ENCODE measurements around the gene SSUH2.

SSUH2 gene

DNA sequence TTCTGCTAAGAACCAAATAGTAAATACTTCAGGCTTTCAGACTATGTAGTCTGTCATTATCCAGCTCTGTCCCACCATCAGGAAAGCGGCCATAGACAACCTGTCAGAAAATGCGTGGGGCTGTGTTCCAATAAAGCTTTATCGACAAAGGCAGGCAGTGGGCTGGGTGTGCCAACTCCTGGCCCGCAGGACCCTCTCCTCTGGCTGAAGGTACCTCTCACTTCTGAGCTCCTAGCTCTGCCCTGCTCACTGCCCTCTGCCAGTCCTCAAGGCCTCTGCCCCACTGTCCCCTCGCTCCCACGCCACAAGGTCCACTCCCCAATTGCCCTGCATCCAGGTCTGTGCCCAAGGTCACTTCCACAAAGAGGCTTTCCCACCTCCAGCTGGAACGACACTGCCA, 20.0 kb downstream of the SSUH2 start:
- Histone ChIP-seq H3K14ac (ENCODE audit: low read length) (no peak overlapping the region), H2BK120ac (ENCODE audit: insufficient read depth, low read length, poor library complexity) (no peak overlapping the region), H3K9me3 (ENCODE audit: insufficient read depth, low read depth, low read length) (peaks cover 2% of the 10 kb centered on the region), H2BK5ac (ENCODE audit: low read depth, low read length, poor library complexity) (no peak overlapping the region), H2BK12ac (ENCODE audit: low read length) (no peak overlapping the region), H3K79me1 (ENCODE audit: low read length) (no peaks in the 10 kb centered on the region), H2AK5ac (ENCODE audit: low read length) (no peak overlapping the region), H3K27ac (ENCODE audit: low read depth, low read length) (no peak overlapping the region), H3K9ac (ENCODE audit: low read length) (no peak overlapping the region), H2AFZ (ENCODE audit: insufficient read depth, low read length, poor library complexity) (no peak overlapping the region), H3K79me2 (ENCODE audit: control insufficient read depth, insufficient read depth, low read length, poor library complexity) (no peaks in the 10 kb centered on the region), H3K18ac (ENCODE audit: low read length) (no peak overlapping the region), H3K4me1 (ENCODE audit: control insufficient read depth in 1 of 2, insufficient read depth in 2 of 2, low read length in 2 of 2) (peaks cover 3 to 5% of the 10 kb centered on the region in 2 experiments), H3K4me2 (ENCODE audit: low read length) (no peak overlapping the region), H3K4ac (ENCODE audit: low read depth, low read length) (no peak overlapping the region), H3K27me3 (ENCODE audit: insufficient read depth, low read length) (no peaks in the 10 kb centered on the region), H3K36me3 (ENCODE audit: control insufficient read depth in 1 of 2, insufficient read depth in 2 of 2, low read length in 2 of 2) (no peaks in the 10 kb centered on the region), H4K8ac (ENCODE audit: low read depth, low read length) (no peak overlapping the region), H3K4me3 (ENCODE audit: low read depth, low read length) (no peak overlapping the region), H3K23ac (ENCODE audit: low read length) (no peak overlapping the region), H4K12ac (ENCODE audit: low read depth, low read length) (no peak overlapping the region), H4K91ac (ENCODE audit: low read depth, low read length) (no peak overlapping the region)
- no CpG with 5 or more reads among the region's 7 CpGs for WGBS (ENCODE audit: extremely low coverage, insufficient coverage, insufficient read length)
- no peak for DNase-seq

DNA sequence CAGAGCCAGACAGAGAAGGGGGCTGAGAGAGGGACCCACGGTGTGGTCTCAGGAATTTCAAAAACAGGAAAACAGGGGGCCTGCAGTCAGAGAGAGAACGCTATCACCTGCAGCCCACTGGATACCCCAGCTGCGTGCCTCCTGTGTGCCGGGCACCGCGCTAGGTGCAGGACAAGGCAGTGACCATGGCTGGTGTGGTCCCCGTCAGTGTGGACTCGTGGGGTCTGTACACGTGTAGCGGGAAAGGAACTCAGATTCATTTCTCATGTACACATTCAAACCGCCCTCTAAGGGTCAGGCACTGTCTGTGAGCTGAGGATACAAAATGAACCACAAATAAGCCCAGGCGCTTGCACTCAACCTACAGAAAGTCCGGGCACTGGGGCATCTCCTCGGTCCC, 20.9 kb downstream of the SSUH2 start:
- Histone ChIP-seq H4K12ac (ENCODE audit: low read depth, low read length) (no peak overlapping the region), H3K79me1 (ENCODE audit: low read length) (no peaks in the 10 kb centered on the region), H3K18ac (ENCODE audit: low read length) (no peak overlapping the region), H2BK12ac (ENCODE audit: low read length) (no peak overlapping the region), H3K4me1 (ENCODE audit: control insufficient read depth in 1 of 2, insufficient read depth in 2 of 2, low read length in 2 of 2) (peaks cover 3 to 5% of the 10 kb centered on the region in 2 experiments), H3K79me2 (ENCODE audit: control insufficient read depth, insufficient read depth, low read length, poor library complexity) (no peaks in the 10 kb centered on the region), H2BK120ac (ENCODE audit: insufficient read depth, low read length, poor library complexity) (no peak overlapping the region), H3K4ac (ENCODE audit: low read depth, low read length) (no peak overlapping the region), H3K4me3 (ENCODE audit: low read depth, low read length) (no peak overlapping the region), H2AFZ (ENCODE audit: insufficient read depth, low read length, poor library complexity) (no peak overlapping the region), H2AK5ac (ENCODE audit: low read length) (no peak overlapping the region), H3K27me3 (ENCODE audit: insufficient read depth, low read length) (no peaks in the 10 kb centered on the region), H3K23ac (ENCODE audit: low read length) (no peak overlapping the region), H3K14ac (ENCODE audit: low read length) (no peak overlapping the region), H3K9me3 (ENCODE audit: insufficient read depth, low read depth, low read length) (peaks cover 2% of the 10 kb centered on the region), H3K9ac (ENCODE audit: low read length) (no peak overlapping the region), H2BK5ac (ENCODE audit: low read depth, low read length, poor library complexity) (no peak overlapping the region), H3K36me3 (ENCODE audit: control insufficient read depth in 1 of 2, insufficient read depth in 2 of 2, low read length in 2 of 2) (no peaks in the 10 kb centered on the region), H4K8ac (ENCODE audit: low read depth, low read length) (no peak overlapping the region), H4K91ac (ENCODE audit: low read depth, low read length) (no peak overlapping the region), H3K27ac (ENCODE audit: low read depth, low read length) (no peak overlapping the region), H3K4me2 (ENCODE audit: low read length) (no peak overlapping the region)
- no peak for DNase-seq
- no CpG with 5 or more reads among the region's 14 CpGs for WGBS (ENCODE audit: extremely low coverage, insufficient coverage, insufficient read length)

DNA sequence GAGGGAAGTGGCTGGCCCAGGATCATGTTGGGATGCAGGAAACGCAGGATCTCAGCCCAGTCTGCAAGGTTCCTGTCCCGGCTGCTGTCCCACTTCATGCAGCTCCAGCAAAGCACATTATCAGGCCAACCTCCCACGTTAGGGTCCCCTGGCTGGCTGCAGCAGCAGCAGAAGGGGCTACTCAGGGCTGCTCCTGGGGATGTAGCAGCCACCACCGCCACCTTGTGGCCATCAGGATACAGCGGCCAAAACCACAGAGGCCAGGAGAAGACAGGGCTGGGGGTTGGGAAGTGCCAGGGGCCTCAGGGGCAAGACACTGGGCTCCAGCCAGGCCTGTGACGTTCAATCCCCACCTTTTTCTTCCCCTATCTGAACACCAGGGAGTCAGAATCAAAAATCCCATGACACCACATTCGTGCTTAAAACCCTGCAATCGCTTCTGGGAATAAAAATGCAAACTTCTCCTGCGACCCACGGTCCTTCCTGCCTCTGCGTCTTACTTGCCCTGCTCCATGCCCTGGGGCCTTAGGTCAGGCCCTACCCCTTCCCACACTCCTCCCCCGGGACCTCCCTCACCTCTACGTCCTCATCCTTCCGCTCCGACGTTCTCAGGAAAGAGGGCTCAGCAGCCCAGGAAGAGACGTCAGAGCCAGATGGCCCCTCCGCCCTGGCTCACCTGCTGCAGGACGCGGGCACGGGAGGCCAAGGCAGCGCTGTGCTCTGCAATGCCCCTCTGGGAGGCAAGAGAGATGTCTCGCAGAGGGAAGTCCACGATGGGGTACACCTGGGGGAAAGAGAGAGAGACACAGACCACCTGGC, 21.5 kb downstream of the SSUH2 start:
- Histone ChIP-seq H2AK5ac (ENCODE audit: low read length) (no peak overlapping the region), H4K8ac (ENCODE audit: low read depth, low read length) (peak overlapping the region; percentile 10), H3K27ac (ENCODE audit: low read depth, low read length) (no peak overlapping the region), H2BK5ac (ENCODE audit: low read depth, low read length, poor library complexity) (no peak overlapping the region), H3K14ac (ENCODE audit: low read length) (no peak overlapping the region), H3K79me2 (ENCODE audit: control insufficient read depth, insufficient read depth, low read length, poor library complexity) (no peaks in the 10 kb centered on the region), H3K23ac (ENCODE audit: low read length) (no peak overlapping the region), H3K4ac (ENCODE audit: low read depth, low read length) (no peak overlapping the region), H3K18ac (ENCODE audit: low read length) (no peak overlapping the region), H2BK12ac (ENCODE audit: low read length) (peak overlapping the region; percentile 15), H3K27me3 (ENCODE audit: insufficient read depth, low read length) (no peaks in the 10 kb centered on the region), H3K9me3 (ENCODE audit: insufficient read depth, low read depth, low read length) (peaks cover 2% of the 10 kb centered on the region), H3K4me2 (ENCODE audit: low read length) (no peak overlapping the region), H3K9ac (ENCODE audit: low read length) (no peak overlapping the region), H3K79me1 (ENCODE audit: low read length) (no peaks in the 10 kb centered on the region), H3K4me1 (ENCODE audit: control insufficient read depth in 1 of 2, insufficient read depth in 2 of 2, low read length in 2 of 2) (peaks cover 3 to 5% of the 10 kb centered on the region in 2 experiments), H4K12ac (ENCODE audit: low read depth, low read length) (peak overlapping the region; percentile 13), H3K36me3 (ENCODE audit: control insufficient read depth in 1 of 2, insufficient read depth in 2 of 2, low read length in 2 of 2) (no peaks in the 10 kb centered on the region), H2AFZ (ENCODE audit: insufficient read depth, low read length, poor library complexity) (peak overlapping the region; percentile 56), H3K4me3 (ENCODE audit: low read depth, low read length) (peak overlapping the region; percentile 4), H4K91ac (ENCODE audit: low read depth, low read length) (no peak overlapping the region), H2BK120ac (ENCODE audit: insufficient read depth, low read length, poor library complexity) (no peak overlapping the region)
- WGBS (ENCODE audit: extremely low coverage, insufficient coverage, insufficient read length), result no CpG with 5 or more reads among the region's 24 CpGs
- peak; percentile 63 to 83 for DNase-seq

DNA sequence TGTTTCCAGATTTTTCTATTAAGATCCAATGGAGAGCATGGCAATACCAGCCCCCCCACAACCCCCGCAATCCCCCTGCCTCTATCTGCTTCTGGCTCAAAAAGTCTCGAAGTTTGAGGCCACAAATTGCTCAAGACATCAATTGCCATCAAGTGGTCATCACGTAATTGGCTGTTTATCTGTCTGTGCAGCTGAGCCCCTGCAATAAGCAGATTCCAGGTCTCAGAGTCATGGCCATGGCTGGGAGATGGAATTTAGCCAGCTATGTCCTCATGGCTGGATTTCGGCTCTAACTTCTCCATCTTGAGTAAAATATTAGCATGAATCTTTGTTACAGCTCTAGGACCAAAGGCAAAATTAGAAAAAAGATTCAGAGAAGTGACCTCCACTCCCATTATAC, 22.7 kb downstream of the SSUH2 start:
- peaks cover 2% of the 10 kb centered on the region for H3K9me3 ChIP-seq (ENCODE audit: insufficient read depth, low read depth, low read length)
- no peak overlapping the region for H3K14ac ChIP-seq (ENCODE audit: low read length)
- H3K4me3 ChIP-seq (ENCODE audit: low read depth, low read length), result no peak overlapping the region
- no peaks in the 10 kb centered on the region for H3K79me2 ChIP-seq (ENCODE audit: control insufficient read depth, insufficient read depth, low read length, poor library complexity)
- H3K36me3 ChIP-seq (ENCODE audit: control insufficient read depth in 1 of 2, insufficient read depth in 2 of 2, low read length in 2 of 2), result no peaks in the 10 kb centered on the region
- H3K27me3 ChIP-seq (ENCODE audit: insufficient read depth, low read length), result no peaks in the 10 kb centered on the region
- DNase-seq, result peak; percentile 73 to 83
- H4K12ac ChIP-seq (ENCODE audit: low read depth, low read length), result no peak overlapping the region
- peaks cover 3 to 5% of the 10 kb centered on the region in 2 experiments for H3K4me1 ChIP-seq (ENCODE audit: control insufficient read depth in 1 of 2, insufficient read depth in 2 of 2, low read length in 2 of 2)
- H3K9ac ChIP-seq (ENCODE audit: low read length), result no peak overlapping the region
- H3K79me1 ChIP-seq (ENCODE audit: low read length), result no peaks in the 10 kb centered on the region
- H2BK5ac ChIP-seq (ENCODE audit: low read depth, low read length, poor library complexity), result no peak overlapping the region
- no peak overlapping the region for H2AK5ac ChIP-seq (ENCODE audit: low read length)
- no CpG with 5 or more reads among the region's 4 CpGs for WGBS (ENCODE audit: extremely low coverage, insufficient coverage, insufficient read length)
- H2AFZ ChIP-seq (ENCODE audit: insufficient read depth, low read length, poor library complexity), result no peak overlapping the region
- H4K91ac ChIP-seq (ENCODE audit: low read depth, low read length), result no peak overlapping the region
- H2BK12ac ChIP-seq (ENCODE audit: low read length), result no peak overlapping the region
- H3K27ac ChIP-seq (ENCODE audit: low read depth, low read length), result no peak overlapping the region
- no peak overlapping the region for H4K8ac ChIP-seq (ENCODE audit: low read depth, low read length)
- H3K18ac ChIP-seq (ENCODE audit: low read length), result no peak overlapping the region
- no peak overlapping the region for H2BK120ac ChIP-seq (ENCODE audit: insufficient read depth, low read length, poor library complexity)
- no peak overlapping the region for H3K4me2 ChIP-seq (ENCODE audit: low read length)
- no peak overlapping the region for H3K4ac ChIP-seq (ENCODE audit: low read depth, low read length)
- H3K23ac ChIP-seq (ENCODE audit: low read length), result no peak overlapping the region
